ENCODE data around the gene ITGA4. TPM values are rescaled to one million over a fixed set of nuclear protein-coding genes. Genes with fewer than 3 reads are reported as not detected.
A peak's percentile ranks its signal among the peaks of the same experiment; 100 is the strongest.
"Not testable (repeated sequence)": the region's sequence is repeated elsewhere in the genome, so short reads cannot be mapped to it uniquely, and the experiment has no call there.

ITGA4 gene
- total RNA-seq, 1 donor from 2014 or later: 98.5 TPM

DNA sequence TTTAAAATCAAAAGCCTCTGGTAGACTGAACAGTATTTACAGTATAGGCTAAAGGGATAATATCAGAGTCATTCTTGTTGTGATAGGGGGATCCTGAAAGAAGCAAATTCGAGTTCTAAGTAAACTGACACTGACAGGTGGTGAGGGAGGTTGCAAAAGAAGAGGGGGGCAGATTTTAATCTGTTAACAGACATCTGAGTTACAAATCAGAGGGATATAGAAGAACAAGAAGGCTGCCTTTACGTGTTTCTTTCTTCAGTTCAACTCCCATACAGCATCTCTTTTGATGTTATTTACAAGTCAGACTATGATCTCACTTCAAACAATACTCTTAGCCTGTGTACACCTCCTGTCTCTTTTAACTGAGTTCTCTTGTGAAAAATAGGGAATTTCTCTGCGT is 16.3 kb upstream of the ITGA4 start:
- DNase-seq (ENCODE audit: low spot score): no peak
- Mint-ChIP-seq H3K36me3 (ENCODE audit: low read depth) (peaks cover 3% of the 10 kb centered on the region), H3K27me3 (ENCODE audit: insufficient read depth) (no peaks in the 10 kb centered on the region), H3K4me1 (ENCODE audit: low read depth) (peaks cover 36% of the 10 kb centered on the region), H3K9me3 (no peaks in the 10 kb centered on the region), H3K27ac (no peak overlapping the region), H3K4me3 (no peak overlapping the region)
- intact Hi-C loops (cut with micrococcal nuclease): no loop called here

DNA sequence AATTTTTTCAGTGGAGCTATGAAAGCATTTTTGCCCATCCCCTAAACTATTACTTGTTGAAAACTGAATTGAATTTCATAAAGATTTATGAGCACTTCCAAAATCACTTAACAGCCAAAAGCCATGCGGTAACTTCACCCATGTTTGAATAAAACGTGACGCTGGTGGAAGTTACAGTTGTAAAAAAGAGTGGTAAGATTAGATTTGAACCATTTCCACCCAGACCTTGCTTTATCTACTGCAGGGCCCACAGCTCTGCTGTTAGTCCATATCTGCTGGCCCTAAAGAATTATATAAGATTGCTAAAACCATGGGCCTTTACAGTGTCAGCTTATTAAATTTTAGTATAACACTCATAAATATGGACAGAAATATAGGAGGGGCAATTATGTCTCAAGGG is 15.5 kb upstream of the ITGA4 start:
- no peaks in the 10 kb centered on the region for H3K27me3 Mint-ChIP-seq (ENCODE audit: insufficient read depth)
- peaks cover 3% of the 10 kb centered on the region for H3K36me3 Mint-ChIP-seq (ENCODE audit: low read depth)
- no peak overlapping the region for H3K27ac Mint-ChIP-seq
- H3K4me3 Mint-ChIP-seq: no peak overlapping the region
- DNase-seq (ENCODE audit: low spot score): no peak
- no peaks in the 10 kb centered on the region for H3K9me3 Mint-ChIP-seq
- intact Hi-C loops (cut with micrococcal nuclease): no loop called here
- H3K4me1 Mint-ChIP-seq (ENCODE audit: low read depth): peaks cover 36% of the 10 kb centered on the region

DNA sequence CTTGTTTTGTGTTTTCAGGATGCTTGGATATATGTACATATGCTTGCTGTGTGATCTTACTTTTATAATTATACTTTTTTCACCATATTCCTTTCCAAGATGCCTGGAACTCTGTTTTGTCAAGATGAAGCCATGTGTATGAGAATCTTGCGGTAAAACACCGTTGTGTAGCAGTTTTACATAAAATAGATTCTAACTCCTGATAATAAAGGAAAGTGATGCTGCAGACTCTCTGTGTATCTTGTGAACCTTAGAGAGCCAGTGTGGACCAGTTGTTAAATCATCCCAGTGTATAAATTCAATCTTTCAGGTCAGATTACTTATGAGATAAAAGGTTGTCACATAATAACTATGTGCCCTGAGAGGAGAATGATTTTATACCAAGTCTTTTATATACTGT is 12.5 kb upstream of the ITGA4 start:
- Mint-ChIP-seq H3K9me3 (peaks cover 10% of the 10 kb centered on the region), H3K36me3 (ENCODE audit: low read depth) (peaks cover 8% of the 10 kb centered on the region), H3K27ac (no peak overlapping the region), H3K4me3 (no peak overlapping the region), H3K4me1 (ENCODE audit: low read depth) (peaks cover 31% of the 10 kb centered on the region), H3K27me3 (ENCODE audit: insufficient read depth) (no peaks in the 10 kb centered on the region)
- no peak for DNase-seq (ENCODE audit: low spot score)
- intact Hi-C loops (cut with micrococcal nuclease): no loop called here

DNA sequence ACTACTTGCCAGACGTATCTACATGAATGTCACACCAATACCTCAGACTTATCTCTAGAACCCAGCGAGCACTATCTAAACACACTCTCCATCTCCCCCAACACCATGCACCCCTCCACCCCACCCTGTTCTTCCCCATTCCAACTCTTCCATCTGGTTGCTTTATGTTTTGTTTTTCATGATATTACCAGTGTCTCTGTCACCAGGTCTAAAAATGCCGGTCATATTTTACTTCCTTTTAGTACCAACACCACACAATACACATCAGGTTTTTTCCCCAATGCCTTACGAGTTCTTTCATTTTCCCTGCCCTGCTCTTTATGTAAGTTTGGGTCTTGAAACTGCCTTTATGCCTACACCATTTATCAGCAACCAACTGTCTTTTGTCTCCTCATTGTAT is 10.2 kb upstream of the ITGA4 start:
- no peaks in the 10 kb centered on the region for H3K27me3 Mint-ChIP-seq (ENCODE audit: insufficient read depth)

DNA sequence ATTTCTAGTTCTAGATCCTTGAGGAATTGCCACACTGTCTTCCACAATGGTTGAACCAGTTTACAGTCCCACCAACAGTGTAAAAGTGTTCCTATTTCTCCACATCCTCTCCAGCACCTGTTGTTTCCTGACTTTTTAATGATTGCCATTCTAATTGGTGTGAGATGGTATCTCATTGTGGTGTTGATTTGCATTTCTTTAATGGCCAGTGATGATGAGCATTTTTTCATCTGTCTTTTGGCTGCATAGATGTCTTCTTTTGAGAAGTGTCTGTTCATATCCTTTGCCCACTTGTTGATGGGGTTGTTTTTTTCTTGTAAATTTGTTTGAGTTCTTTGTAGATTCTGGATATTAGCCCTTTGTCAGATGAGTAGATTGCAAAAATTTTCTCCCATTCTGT is 7.9 kb upstream of the ITGA4 start:
- DNase-seq (ENCODE audit: low spot score); intact Hi-C loops (cut with micrococcal nuclease); H3K36me3 Mint-ChIP-seq (ENCODE audit: low read depth); H3K4me3 Mint-ChIP-seq; H3K27ac Mint-ChIP-seq; H3K27me3 Mint-ChIP-seq (ENCODE audit: insufficient read depth): not testable (repeated sequence)
- peaks cover 31% of the 10 kb centered on the region for H3K4me1 Mint-ChIP-seq (ENCODE audit: low read depth)
- H3K9me3 Mint-ChIP-seq: peaks cover 13% of the 10 kb centered on the region

More for the DNA sequence above, 10.2 kb upstream of the ITGA4 start:
- peaks cover 12% of the 10 kb centered on the region for H3K9me3 Mint-ChIP-seq
- H3K36me3 Mint-ChIP-seq (ENCODE audit: low read depth): peaks cover 8% of the 10 kb centered on the region
- intact Hi-C loops (cut with micrococcal nuclease): no loop called here
- H3K27ac Mint-ChIP-seq: peak overlapping the region; percentile 40
- H3K4me1 Mint-ChIP-seq (ENCODE audit: low read depth): peaks cover 23% of the 10 kb centered on the region
- DNase-seq (ENCODE audit: low spot score): no peak
- H3K4me3 Mint-ChIP-seq: no peak overlapping the region

DNA sequence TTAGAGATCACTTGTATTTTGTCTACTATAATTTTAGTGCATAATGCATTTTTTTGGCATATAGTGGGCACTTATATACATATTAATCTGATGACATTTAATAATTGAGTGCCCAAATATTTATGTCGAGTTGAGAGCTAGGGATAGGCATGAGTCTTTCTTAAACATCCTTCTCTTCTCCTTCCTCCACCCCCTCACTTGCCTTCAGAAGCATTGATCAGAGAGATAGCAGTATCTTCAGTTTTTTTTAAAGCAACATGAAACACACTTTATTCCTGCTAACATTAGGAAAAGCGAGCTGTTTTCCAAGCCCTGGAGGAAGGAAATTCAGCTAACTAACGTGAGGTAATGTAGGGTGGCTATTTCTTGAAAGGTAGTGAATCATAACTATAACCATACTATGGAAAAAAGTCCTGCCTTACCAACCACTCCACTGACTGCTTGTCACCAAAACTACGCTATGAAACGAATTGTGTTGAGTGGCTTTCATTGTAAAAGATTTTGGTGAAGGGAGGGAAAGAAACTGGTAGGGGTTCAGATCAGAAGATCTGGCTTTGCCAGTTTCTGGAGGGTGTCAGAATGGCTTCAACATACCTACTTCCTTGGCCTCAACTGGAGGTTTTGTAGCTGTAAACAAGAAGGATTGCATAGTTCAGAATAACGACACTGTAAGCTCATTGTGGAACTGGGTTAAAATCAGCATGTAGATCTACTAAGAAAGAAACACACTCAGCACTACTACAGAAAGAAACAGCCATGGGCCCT is 2.3 kb upstream of the ITGA4 start:
- H3K9me3 Mint-ChIP-seq: peaks cover 3% of the 10 kb centered on the region
- H3K27ac Mint-ChIP-seq: peak overlapping the region; percentile 94
- no peaks in the 10 kb centered on the region for H3K27me3 Mint-ChIP-seq (ENCODE audit: insufficient read depth)
- intact Hi-C loops (cut with micrococcal nuclease): loop anchor here (1.0 to 5.0 kb wide), 9 partner anchors 14 to 437 kb away; partner anchors contain the start of gene ITPRID2
- peaks cover 53% of the 10 kb centered on the region for H3K4me1 Mint-ChIP-seq (ENCODE audit: low read depth)
- no peak for DNase-seq (ENCODE audit: low spot score)
- H3K36me3 Mint-ChIP-seq (ENCODE audit: low read depth): peaks cover 13% of the 10 kb centered on the region
- H3K4me3 Mint-ChIP-seq: peak overlapping the region; percentile 98

DNA sequence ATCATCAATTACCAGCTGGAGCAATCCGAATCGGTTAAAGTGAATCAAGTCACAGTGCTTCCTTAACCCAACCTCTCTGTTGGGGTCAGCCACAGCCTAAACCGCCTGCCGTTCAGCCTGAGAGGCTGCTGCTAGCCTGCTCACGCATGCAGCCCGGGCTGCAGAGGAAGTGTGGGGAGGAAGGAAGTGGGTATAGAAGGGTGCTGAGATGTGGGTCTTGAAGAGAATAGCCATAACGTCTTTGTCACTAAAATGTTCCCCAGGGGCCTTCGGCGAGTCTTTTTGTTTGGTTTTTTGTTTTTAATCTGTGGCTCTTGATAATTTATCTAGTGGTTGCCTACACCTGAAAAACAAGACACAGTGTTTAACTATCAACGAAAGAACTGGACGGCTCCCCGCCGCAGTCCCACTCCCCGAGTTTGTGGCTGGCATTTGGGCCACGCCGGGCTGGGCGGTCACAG is 496 bp upstream of the ITGA4 start:
- intact Hi-C loops (cut with micrococcal nuclease): loop anchor here (1.0 to 5.0 kb wide), 6 partner anchors 34 to 476 kb away; partner anchors contain the start of genes ITPRID2 and UBE2E3
- Mint-ChIP-seq H3K27me3 (ENCODE audit: insufficient read depth) (no peaks in the 10 kb centered on the region), H3K36me3 (ENCODE audit: low read depth) (peaks cover 18% of the 10 kb centered on the region), H3K27ac (peak overlapping the region; percentile 94), H3K4me3 (peak overlapping the region; percentile 98), H3K9me3 (peaks cover 3% of the 10 kb centered on the region), H3K4me1 (ENCODE audit: low read depth) (peaks cover 71% of the 10 kb centered on the region)
- peak; percentile 73 for DNase-seq (ENCODE audit: low spot score)

DNA sequence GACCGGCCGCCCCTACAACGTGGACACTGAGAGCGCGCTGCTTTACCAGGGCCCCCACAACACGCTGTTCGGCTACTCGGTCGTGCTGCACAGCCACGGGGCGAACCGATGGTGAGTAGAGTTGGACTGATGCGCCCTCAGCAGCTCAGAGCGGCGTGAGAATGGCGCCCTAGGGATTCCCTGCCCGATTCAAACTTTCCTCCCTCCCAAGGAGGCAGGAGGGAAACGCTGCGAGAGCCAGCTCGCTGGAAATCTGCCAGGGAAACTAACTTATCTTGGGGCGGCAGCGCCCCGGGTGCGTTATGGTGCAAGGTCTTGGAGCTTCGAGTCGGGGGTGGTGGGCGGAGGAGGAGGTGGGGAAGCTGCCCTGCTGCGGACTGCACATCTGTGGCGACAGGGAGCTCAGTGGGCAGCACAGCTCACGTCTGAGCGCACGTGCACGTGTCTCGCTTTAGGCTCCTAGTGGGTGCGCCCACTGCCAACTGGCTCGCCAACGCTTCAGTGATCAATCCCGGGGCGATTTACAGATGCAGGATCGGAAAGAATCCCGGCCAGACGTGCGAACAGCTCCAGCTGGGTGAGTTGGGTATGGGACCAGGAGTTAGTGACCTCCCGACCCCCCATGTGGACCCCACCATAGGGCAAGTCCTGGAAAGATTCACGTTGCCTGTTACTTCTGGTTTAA is 697 bp downstream of the ITGA4 start:
- H3K27ac Mint-ChIP-seq: peak overlapping the region; percentile 96
- H3K27me3 Mint-ChIP-seq (ENCODE audit: insufficient read depth): no peaks in the 10 kb centered on the region
- H3K4me3 Mint-ChIP-seq: peak overlapping the region; percentile 98
- intact Hi-C loops (cut with micrococcal nuclease): loop anchor here (1.0 to 5.0 kb wide), 6 partner anchors 8 to 434 kb away; partner anchors contain the start of gene ITPRID2
- DNase-seq (ENCODE audit: low spot score): peak; percentile 37
- H3K4me1 Mint-ChIP-seq (ENCODE audit: low read depth): peaks cover 81% of the 10 kb centered on the region
- H3K9me3 Mint-ChIP-seq: no peaks in the 10 kb centered on the region
- peaks cover 17% of the 10 kb centered on the region for H3K36me3 Mint-ChIP-seq (ENCODE audit: low read depth)

DNA sequence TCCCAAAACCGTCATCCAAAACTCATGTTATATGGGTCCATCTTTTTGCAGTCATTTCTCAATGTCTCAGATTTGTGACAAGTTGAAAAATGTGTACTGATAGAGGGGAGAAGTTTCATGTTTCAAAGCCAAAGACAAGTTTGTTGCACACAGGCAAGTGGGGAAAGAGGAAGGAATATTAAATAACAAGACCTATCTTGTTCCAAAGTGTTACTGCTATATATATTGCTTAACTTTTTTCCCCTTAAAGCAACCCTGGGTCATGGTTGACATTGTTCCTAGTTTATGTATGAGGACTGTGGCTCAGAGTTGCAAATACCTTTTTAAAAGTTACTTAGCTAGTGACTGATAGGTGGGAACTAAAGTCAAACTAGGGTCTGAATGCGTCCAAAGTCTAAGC is 1.7 kb downstream of the ITGA4 start:
- H3K27me3 Mint-ChIP-seq (ENCODE audit: insufficient read depth): no peaks in the 10 kb centered on the region
- peaks cover 27% of the 10 kb centered on the region for H3K36me3 Mint-ChIP-seq (ENCODE audit: low read depth)
- peaks cover 84% of the 10 kb centered on the region for H3K4me1 Mint-ChIP-seq (ENCODE audit: low read depth)
- intact Hi-C loops (cut with micrococcal nuclease): loop anchor here (1.0 to 5.0 kb wide), 3 partner anchors 7 to 433 kb away; partner anchors contain the start of gene ITPRID2
- DNase-seq (ENCODE audit: low spot score): no peak
- H3K9me3 Mint-ChIP-seq: no peaks in the 10 kb centered on the region
- peak overlapping the region; percentile 96 for H3K27ac Mint-ChIP-seq
- H3K4me3 Mint-ChIP-seq: peak overlapping the region; percentile 98

DNA sequence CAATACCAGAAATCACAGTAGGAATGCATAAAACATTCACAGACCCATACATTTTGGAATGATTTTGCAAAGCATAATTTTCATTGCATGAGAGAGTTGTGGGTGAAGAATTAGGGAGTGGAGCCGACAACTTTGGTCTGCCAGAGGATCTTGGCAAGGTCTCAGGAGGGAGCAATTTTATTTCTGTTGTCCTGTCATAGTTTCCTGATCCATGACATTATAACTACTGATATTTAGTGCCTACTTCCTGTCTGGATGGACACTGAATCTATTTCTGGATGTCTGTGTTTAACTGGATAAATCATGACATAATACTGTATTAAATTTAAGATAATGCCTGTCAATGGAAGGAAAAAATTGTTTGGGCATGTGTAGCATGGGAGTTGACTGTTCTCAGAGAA is 2.4 kb downstream of the ITGA4 start:
- Mint-ChIP-seq H3K27me3 (ENCODE audit: insufficient read depth) (no peaks in the 10 kb centered on the region), H3K9me3 (no peaks in the 10 kb centered on the region), H3K4me1 (ENCODE audit: low read depth) (peaks cover 84% of the 10 kb centered on the region), H3K4me3 (peak overlapping the region; percentile 98), H3K36me3 (ENCODE audit: low read depth) (peaks cover 32% of the 10 kb centered on the region), H3K27ac (peak overlapping the region; percentile 96)
- DNase-seq (ENCODE audit: low spot score): no peak
- intact Hi-C loops (cut with micrococcal nuclease): loop anchor here (5.0 kb wide), 2 partner anchors 37 to 433 kb away; partner anchors contain the start of gene ITPRID2

DNA sequence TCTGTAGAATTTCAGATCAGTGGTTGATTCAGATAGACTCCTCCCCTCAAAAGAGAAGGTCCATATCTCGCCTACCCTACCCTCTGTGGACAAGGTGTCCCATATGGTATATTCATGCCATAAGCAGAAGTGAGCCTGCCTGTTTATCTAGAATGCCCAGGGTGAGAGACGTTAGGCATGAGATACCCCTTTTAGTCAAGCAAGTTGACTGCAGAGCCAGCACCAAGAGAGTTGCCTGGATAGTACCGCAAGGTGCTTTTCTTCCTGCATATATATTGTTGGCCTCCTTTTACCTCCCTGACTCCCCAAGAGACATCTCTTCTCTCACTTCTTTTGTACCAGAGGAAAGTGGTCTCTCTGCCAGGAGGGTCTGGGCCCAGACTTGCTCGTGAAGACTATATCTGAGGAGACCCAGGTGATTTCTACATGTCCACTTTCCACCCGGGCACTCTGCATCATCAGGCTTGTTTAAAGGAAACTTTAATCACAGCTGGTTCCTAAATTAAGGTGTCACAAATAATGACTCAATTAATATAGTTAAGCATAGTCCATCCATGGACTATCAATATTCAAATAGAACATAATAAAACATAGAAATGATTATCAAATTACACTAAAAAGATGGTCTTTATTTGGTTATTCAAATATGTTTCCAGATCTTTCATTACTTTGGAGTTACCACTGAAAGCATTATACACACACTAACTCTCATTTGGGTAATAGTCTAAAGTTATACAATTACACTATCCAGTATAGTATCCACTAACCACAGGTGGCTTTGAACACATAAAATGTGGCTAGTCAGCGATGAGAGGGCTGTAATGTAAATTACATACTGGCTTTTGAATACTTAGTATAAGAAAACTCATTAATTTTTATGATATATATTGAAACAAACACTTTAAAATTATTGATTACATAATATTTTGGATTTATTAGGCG is 4.1 kb downstream of the ITGA4 start:
- Mint-ChIP-seq H3K9me3 (no peaks in the 10 kb centered on the region), H3K4me1 (ENCODE audit: low read depth) (peaks cover 81% of the 10 kb centered on the region), H3K27ac (peak overlapping the region; percentile 96), H3K36me3 (ENCODE audit: low read depth) (peaks cover 37% of the 10 kb centered on the region), H3K4me3 (peak overlapping the region; percentile 98), H3K27me3 (ENCODE audit: insufficient read depth) (no peaks in the 10 kb centered on the region)
- no peak for DNase-seq (ENCODE audit: low spot score)
- intact Hi-C loops (cut with micrococcal nuclease): no loop called here

DNA sequence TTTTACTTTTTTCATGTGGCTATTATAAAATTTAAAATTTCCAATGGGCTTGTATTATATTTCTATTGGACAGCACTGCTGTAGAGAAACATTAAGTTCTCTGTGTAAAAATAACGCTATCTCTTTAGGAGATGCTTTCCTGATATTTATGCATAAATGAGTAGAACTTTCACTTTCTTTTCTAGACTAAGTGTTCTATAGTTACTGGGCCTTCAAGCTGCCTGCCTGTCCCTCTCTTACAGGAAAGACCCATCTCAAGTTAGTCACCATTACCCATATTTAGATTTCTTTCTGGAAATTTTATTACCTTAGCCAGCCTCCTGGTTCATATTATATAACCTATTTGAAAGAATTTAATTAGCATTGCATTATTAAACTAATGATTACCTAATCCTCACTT is 4.8 kb downstream of the ITGA4 start:
- Mint-ChIP-seq H3K27ac (peak overlapping the region; percentile 9), H3K36me3 (ENCODE audit: low read depth) (peaks cover 37% of the 10 kb centered on the region), H3K9me3 (no peaks in the 10 kb centered on the region), H3K4me3 (peak overlapping the region; percentile 6), H3K4me1 (ENCODE audit: low read depth) (peaks cover 79% of the 10 kb centered on the region), H3K27me3 (ENCODE audit: insufficient read depth) (no peaks in the 10 kb centered on the region)
- DNase-seq (ENCODE audit: low spot score): no peak
- intact Hi-C loops (cut with micrococcal nuclease): no loop called here

Measured in activated T-helper 1 cell treated with anti-CD3 and anti-CD28 coated beads, Interleukin-12 subunit alpha, Interleukin-12 subunit beta, Interleukin-2, Interleukin-4 antibody, amounts not matched to agents 30 ng/mL and 10 ng/mL and 1 ng/mL, durations not matched to agents 14 hours and 24 hours and 36 hours (primary cell).